ENCODE data around the gene PNMA6E. TPM values are rescaled to one million over a fixed set of nuclear protein-coding genes. Genes with fewer than 3 reads are reported as not detected.

Gene PNMA6E
- polyA plus RNA-seq, 2 of the 4 experiments (the other 2 are of a cell fraction), result not detected

- TF ChIP-seq CHD2 (IDR thresholded peaks at IDR 0.05; ENCODE audit: low read length, partially characterized antibody), result no peak
- TF ChIP-seq JUNB (IDR thresholded peaks at IDR 0.05), result no peak
- TF ChIP-seq PHF8 (IDR thresholded peaks at IDR 0.05; ENCODE audit: borderline replicate concordance, low read depth), result no peak
- TF ChIP-seq TFCP2L1 (CRISPR knock-in tag; IDR thresholded peaks at IDR 0.05), result no peak
- TF ChIP-seq TP53 (CRISPR knock-in tag; IDR thresholded peaks at IDR 0.05), result no peak
- no peak for TF ChIP-seq E2F6 (IDR thresholded peaks at IDR 0.05; ENCODE audit: borderline replicate concordance, low read depth)
- no peak for TF ChIP-seq FOXS1 (CRISPR knock-in tag; IDR thresholded peaks at IDR 0.05)
- TF ChIP-seq, protein P1, sequence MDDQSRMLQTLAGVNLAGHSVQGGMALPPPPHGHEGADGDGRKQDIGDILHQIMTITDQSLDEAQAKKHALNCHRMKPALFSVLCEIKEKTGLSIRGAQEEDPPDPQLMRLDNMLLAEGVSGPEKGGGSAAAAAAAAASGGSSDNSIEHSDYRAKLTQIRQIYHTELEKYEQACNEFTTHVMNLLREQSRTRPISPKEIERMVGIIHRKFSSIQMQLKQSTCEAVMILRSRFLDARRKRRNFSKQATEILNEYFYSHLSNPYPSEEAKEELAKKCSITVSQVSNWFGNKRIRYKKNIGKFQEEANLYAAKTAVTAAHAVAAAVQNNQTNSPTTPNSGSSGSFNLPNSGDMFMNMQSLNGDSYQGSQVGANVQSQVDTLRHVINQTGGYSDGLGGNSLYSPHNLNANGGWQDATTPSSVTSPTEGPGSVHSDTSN (IDR thresholded peaks at IDR 0.05), result no peak
- no peak for TF ChIP-seq GATA3 (IDR thresholded peaks at IDR 0.05; ENCODE audit: borderline replicate concordance)
- ATAC-seq (no peak), FAIRE-seq (no peak), DNase-seq (ENCODE audit: low read depth in 1 of 2, low spot score in 1 of 2) (no peak)
- H3K27ac ChIP-seq, result no peak overlapping the region
- H3K4me2 ChIP-seq, result no peak overlapping the region
- WGBS (ENCODE audit: missing lambda C conversion rate), result 100% methylated on average over 3 of the region's 5 CpGs
- H3K4me3 ChIP-seq, result no peak overlapping the region
- H3K9me3 ChIP-seq, result no peaks in the 10 kb centered on the region
- ChIA-PET POLR2A (no interaction called here), CTCF (no interaction called here)
- no peaks in the 10 kb centered on the region for H3K4me1 ChIP-seq
These were observed 51.2 kb downstream of the PNMA6E start for GRCh38 chrX:153349952-153350351.

GRCh38 chrX:153348421-153348820 is 52.7 kb downstream of the PNMA6E start:
- FAIRE-seq (no peak), DNase-seq (ENCODE audit: low read depth in 1 of 2, low spot score in 1 of 2) (no peak), ATAC-seq (no peak)
- no peak overlapping the region for H3K4me3 ChIP-seq
- H3K4me2 ChIP-seq, result no peak overlapping the region
- WGBS (ENCODE audit: missing lambda C conversion rate), result 83% methylated on average over 8 of the region's 8 CpGs
- POLR2A ChIA-PET, result no interaction called here
- H3K27ac ChIP-seq, result no peak overlapping the region
- CTCF ChIA-PET, result no interaction called here
- no peaks in the 10 kb centered on the region for H3K4me1 ChIP-seq
- H3K9me3 ChIP-seq, result no peaks in the 10 kb centered on the region
- TF ChIP-seq RARB (CRISPR knock-in tag; IDR thresholded peaks at IDR 0.05), result no peak
- no peak for TF ChIP-seq ZSCAN20 (CRISPR knock-in tag; IDR thresholded peaks at IDR 0.05)
- no peak for TF ChIP-seq ZNF302 (CRISPR knock-in tag; IDR thresholded peaks at IDR 0.05)
- TF ChIP-seq ZFP36 (IDR thresholded peaks at IDR 0.05; ENCODE audit: borderline replicate concordance, partially characterized antibody), result no peak
- no peak for TF ChIP-seq SMC3 (IDR thresholded peaks at IDR 0.05)
- no peak for TF ChIP-seq FOXS1 (CRISPR knock-in tag; IDR thresholded peaks at IDR 0.05)
- TF ChIP-seq, protein P2, sequence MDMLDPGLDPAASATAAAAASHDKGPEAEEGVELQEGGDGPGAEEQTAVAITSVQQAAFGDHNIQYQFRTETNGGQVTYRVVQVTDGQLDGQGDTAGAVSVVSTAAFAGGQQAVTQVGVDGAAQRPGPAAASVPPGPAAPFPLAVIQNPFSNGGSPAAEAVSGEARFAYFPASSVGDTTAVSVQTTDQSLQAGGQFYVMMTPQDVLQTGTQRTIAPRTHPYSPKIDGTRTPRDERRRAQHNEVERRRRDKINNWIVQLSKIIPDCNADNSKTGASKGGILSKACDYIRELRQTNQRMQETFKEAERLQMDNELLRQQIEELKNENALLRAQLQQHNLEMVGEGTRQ (IDR thresholded peaks at IDR 0.05), result no peak
- no peak for TF ChIP-seq NPAS2 (CRISPR knock-in tag; IDR thresholded peaks at IDR 0.05; ENCODE audit: borderline replicate concordance)
- TF ChIP-seq EHF (CRISPR knock-in tag; IDR thresholded peaks at IDR 0.05), result no peak
- no peak for TF ChIP-seq FOSL2 (IDR thresholded peaks at IDR 0.05)
- TF ChIP-seq FOSL2 (CRISPR knock-in tag; IDR thresholded peaks at IDR 0.05), result no peak

- TF ChIP-seq, protein P3, sequence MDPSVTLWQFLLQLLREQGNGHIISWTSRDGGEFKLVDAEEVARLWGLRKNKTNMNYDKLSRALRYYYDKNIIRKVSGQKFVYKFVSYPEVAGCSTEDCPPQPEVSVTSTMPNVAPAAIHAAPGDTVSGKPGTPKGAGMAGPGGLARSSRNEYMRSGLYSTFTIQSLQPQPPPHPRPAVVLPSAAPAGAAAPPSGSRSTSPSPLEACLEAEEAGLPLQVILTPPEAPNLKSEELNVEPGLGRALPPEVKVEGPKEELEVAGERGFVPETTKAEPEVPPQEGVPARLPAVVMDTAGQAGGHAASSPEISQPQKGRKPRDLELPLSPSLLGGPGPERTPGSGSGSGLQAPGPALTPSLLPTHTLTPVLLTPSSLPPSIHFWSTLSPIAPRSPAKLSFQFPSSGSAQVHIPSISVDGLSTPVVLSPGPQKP (IDR thresholded peaks at IDR 0.05; ENCODE audit: low read depth, low read length), result no peak
- TF ChIP-seq KDM1A (IDR thresholded peaks at IDR 0.05; ENCODE audit: low read depth) (no peak), NFE2L2 (conservative IDR thresholded peaks at IDR 0.05; ENCODE audit: low read length) (no peak), CHD2 (IDR thresholded peaks at IDR 0.05; ENCODE audit: low read length, partially characterized antibody) (no peak), ZSCAN20 (CRISPR knock-in tag; IDR thresholded peaks at IDR 0.05) (no peak), JUN (IDR thresholded peaks at IDR 0.05) (no peak), RCOR1 (IDR thresholded peaks at IDR 0.05; ENCODE audit: low read depth, low read length) (no peak)
- TF ChIP-seq, protein P4, sequence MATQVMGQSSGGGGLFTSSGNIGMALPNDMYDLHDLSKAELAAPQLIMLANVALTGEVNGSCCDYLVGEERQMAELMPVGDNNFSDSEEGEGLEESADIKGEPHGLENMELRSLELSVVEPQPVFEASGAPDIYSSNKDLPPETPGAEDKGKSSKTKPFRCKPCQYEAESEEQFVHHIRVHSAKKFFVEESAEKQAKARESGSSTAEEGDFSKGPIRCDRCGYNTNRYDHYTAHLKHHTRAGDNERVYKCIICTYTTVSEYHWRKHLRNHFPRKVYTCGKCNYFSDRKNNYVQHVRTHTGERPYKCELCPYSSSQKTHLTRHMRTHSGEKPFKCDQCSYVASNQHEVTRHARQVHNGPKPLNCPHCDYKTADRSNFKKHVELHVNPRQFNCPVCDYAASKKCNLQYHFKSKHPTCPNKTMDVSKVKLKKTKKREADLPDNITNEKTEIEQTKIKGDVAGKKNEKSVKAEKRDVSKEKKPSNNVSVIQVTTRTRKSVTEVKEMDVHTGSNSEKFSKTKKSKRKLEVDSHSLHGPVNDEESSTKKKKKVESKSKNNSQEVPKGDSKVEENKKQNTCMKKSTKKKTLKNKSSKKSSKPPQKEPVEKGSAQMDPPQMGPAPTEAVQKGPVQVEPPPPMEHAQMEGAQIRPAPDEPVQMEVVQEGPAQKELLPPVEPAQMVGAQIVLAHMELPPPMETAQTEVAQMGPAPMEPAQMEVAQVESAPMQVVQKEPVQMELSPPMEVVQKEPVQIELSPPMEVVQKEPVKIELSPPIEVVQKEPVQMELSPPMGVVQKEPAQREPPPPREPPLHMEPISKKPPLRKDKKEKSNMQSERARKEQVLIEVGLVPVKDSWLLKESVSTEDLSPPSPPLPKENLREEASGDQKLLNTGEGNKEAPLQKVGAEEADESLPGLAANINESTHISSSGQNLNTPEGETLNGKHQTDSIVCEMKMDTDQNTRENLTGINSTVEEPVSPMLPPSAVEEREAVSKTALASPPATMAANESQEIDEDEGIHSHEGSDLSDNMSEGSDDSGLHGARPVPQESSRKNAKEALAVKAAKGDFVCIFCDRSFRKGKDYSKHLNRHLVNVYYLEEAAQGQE (IDR thresholded peaks at IDR 0.05), result no peak
- FAIRE-seq (no peak), DNase-seq (ENCODE audit: low read depth in 1 of 2, low spot score in 1 of 2) (no peak), ATAC-seq (no peak)
- WGBS (ENCODE audit: missing lambda C conversion rate), result 91% methylated on average over 22 of the region's 38 CpGs
- CTCF ChIA-PET, result interaction anchor here (1.6 kb wide), 1 partner anchor 26 kb away, joined by 5 read pairs; no protein-coding TSS in a partner anchor
- Histone ChIP-seq H3K4me1 (no peaks in the 10 kb centered on the region), H3K9me3 (no peaks in the 10 kb centered on the region), H3K27ac (no peak overlapping the region), H3K4me3 (no peak overlapping the region), H3K4me2 (no peak overlapping the region)
- POLR2A ChIA-PET, result no interaction called here
These were observed 53.6 kb downstream of the PNMA6E start for GRCh38 chrX:153347530-153347929.
